Measurements from ENCODE around the gene SLC2A4RG.

GRCh38 chr20:63733117-63733516 is 6.5 kb upstream of the SLC2A4RG start:
- TF ChIP-seq GATA2 (IDR thresholded peaks at IDR 0.05; ENCODE audit: low read depth, low read length): no peak
- no peak for TF ChIP-seq GATA3 (IDR thresholded peaks at IDR 0.05; ENCODE audit: low read depth, low read length)
